Measurements from ENCODE around the gene PLD6.

The PLD6 gene

DNA sequence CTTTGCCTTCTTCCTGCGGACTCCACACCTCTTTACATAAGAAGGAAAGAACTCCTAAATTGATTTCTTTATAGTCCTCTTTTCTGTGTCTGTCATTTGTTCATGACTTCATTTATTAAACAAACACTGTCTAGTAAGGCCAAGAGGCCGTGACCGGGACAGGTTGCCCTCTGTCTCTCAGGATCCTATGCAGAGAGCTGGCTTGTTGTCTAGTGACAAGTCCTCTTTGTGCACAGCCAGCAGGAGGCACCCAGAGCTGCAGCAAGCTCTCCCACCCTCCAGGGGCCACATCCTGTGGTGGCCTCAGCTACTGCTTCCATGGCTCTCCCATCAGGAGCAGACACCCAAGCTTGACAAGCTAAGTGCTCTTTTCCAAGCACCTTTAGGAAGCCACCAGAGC, 50.6 kb downstream of the PLD6 start:
- DNase-seq (ENCODE audit: low read depth) = no peak

DNA sequence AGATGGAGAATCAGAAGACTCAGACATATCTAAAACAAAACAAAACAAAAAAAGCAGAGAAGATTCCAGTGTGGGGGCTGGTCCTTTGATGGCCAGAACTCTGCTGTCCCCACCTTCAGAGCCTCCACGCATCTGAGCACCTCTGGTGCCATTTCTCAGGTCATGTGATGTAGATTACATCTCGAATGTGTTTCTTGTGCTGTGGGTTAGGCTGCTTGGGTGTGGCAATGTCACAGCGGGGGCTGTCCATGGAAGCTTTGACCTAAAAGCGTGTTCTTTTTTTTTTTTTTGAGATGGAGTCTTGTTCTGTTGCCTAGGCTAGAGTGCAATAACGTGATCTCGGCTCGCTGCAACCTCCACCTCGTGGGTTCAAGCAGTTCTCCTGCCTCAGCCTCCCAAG, 51.2 kb downstream of the PLD6 start:
- DNase-seq (ENCODE audit: low read depth) = no peak

DNA sequence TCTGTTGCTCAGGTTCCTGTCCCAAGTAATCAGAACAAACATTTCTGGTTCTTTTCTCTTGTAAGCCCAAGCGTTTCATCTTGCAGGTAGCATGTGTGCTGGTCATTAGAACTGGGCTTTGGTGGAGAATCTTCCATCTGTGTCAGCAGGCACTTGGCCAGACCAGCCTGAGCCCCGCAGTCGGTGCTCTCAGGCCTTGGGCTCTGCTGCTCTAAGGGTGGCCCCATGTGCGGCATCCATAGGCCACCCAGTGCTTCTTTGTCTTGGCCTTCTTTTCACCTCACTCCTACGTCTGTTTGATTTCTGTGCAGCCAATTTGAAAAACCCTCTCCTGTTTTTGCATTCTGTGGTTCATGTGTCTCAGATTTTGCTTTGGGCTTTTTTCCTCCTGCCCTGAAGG, 51.6 kb downstream of the PLD6 start:
- DNase-seq (ENCODE audit: low read depth) = no peak

DNA sequence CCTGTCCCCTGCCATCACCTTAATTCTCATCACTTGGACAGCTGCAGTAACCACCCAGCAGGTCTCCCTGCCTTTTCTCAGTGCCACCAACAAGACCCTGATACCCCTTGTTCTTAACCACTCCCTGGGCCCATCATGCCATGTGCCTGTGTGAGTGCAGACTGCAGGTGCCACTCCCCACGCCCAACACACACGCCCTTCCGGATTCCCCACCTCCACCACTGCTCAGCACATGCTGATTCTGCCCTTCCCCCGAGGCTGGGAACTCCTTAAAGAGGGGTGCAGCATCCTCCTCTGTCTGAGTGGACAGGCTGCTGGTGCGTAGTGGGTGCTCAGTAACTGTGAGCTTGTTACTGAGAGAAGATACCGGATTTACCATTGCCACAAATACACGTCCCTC, 52.4 kb downstream of the PLD6 start:
- no peak for DNase-seq (ENCODE audit: low read depth)

DNA sequence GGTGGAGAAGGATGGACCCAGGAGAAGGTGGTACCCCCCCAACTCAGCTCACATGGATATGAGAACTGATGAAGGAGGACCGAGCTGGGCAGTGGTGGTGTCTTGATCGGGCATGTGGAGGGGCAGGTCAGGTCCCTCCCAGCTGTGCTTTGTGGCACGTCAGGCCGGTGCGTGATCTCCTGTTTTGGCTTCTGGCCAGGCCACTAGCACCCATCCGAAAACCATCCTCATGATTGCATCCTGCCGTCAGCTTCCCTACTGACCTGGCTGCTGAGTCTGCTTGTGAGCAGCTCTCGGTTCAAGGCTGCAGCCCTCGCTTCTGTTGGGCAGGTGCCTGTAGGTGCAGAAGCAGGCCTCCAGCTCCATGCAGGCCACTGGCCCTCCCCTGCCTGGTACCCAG, 53.1 kb downstream of the PLD6 start:
- DNase-seq (ENCODE audit: low read depth) = no peak

DNA sequence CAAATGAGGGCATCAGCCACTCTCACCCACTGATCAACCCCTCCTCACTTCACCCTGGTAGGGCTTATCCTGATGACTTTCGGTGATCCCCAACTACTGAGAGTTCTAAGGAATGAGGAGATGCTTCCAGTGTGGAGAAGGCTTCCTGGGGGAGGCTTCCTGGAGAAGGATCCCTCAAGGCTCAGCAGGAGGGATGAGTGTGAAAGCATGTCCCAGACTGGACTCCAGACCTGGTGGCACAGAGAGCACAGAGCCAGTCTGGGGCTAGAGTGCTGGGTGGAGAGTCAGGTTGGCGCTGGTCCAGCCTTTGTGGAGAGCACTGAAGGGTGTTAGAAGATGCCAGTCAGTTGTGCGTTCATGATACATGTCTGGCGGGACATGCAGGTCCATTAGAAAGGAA, 53.7 kb downstream of the PLD6 start:
- no peak for DNase-seq (ENCODE audit: low read depth)

DNA sequence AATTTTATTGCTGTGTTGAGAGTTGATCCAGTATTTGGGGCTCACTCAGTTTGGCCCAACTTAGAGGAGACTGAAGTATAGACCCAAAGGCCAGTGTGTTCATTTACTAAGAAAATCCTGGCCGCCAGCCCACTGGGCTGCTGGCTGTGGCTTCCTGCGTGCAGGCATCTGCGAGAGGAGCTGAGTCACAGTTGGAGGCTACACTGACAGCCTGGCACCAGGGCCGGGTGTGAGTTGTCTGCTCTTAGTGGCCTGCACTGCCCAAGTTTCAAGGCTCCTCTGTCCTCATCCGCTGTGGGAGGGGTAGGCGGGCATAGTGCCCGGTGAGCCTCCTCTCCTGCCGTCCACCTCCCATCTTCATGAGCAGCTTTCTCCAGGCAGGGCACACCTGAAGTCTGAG, 54.2 kb downstream of the PLD6 start:
- DNase-seq (ENCODE audit: low read depth) = no peak

DNA sequence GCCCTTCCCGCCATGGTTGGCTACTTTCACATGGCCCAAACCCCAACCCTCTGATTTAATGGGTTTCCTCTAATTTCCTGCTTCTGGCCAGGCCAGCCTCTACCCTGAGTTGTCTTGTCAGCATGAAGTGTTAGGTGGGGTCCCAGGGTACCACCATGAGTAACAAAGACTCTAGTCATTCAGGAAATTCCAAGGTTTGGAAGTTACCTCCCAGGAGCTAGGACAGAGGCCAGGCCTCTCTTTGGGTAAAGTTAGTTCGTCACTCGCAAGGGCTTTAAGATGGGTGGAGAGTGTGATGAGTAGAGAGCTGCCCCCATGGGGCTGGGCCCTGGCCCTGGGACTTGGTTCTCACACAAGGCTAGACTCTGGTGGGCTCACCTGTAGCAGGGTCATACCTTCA, 54.6 kb downstream of the PLD6 start:
- DNase-seq (ENCODE audit: low read depth) = no peak

DNA sequence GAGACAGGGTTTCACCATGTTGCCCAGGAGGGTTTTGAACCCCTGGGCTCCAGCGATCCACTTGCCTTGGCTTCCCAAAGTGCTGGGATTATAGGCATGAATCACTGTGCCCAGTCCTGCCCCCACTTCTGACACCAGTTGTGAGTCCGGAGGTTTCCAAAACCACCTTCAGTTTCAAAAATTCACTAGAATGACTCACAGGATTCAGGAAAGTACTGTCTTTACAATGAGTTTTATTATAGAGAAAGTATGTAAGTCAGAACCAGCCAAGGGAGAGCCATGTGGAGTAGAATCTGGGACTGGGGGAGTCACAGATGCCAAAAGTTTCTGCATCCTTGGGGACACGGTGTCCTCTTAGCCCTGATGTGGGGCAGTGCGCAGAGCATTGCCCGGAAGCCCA, 55.1 kb downstream of the PLD6 start:
- DNase-seq (ENCODE audit: low read depth) = no peak
